IMR-90 (cell line): Measurements from ENCODE around the gene ZNF436. TPM values are rescaled to one million over a fixed set of nuclear protein-coding genes. Genes with fewer than 3 reads are reported as not detected.

Experiments used
- ATAC-seq: fragments of 200-7000 bp; cut with Tn5 transposase; 2 replicates; pipeline ENCODE4 v1.9.1; 2020; ENCODE audit warnings: low read depth, mild to moderate bottlenecking, moderate library complexity
- BruUV-seq: library from RNA; stranded (reverse); fragments of 400-500 nt; replicated peaks from 2 replicates; lab custom pipeline; 2021; lab: Mats Ljungman, UMichigan
- CTCF ChIA-PET: fragments of 300-600 bp; formaldehyde crosslinking; extraction: SDS; loops from one replicate; lab custom pipeline; 2021; ENCODE audit warnings: antibody characterized with exemption; lab: Yijun Ruan, JAX
- POLR2A ChIA-PET: fragments of 300-600 bp; sonication (Branson Sonifier 250); formaldehyde crosslinking; loops from one replicate; lab custom pipeline; 2022; ENCODE audit warnings: antibody characterized with exemption; ENCODE audit not compliant: unreplicated experiment; lab: Charles Lee
- DNase-seq: peaks from one replicate; pipeline ENCODE4 v3.0.0; 2013
- H2AFZ ChIP-seq: replicated peaks from 2 replicates; pipeline ENCODE3; 2013; ENCODE audit warnings: low read length, mild to moderate bottlenecking; ENCODE audit not compliant: poor library complexity
- H2AK5ac ChIP-seq: 2 replicates; pipeline ENCODE4 v1.6.1; 2013; ENCODE audit warnings: low read depth, low read length, inconsistent platforms
- H2AK9ac ChIP-seq: replicated peaks from 2 replicates; pipeline ENCODE3; 2013; ENCODE audit warnings: mild to moderate bottlenecking, low read depth, low read length, moderate library complexity; ENCODE audit not compliant: poor library complexity
- H2BK120ac ChIP-seq: 2 replicates; pipeline ENCODE4 v1.6.1; 2013; ENCODE audit warnings: low read depth, low read length, inconsistent platforms
- H2BK15ac ChIP-seq: 3 replicates; pipeline ENCODE4 v1.6.1; 2013; ENCODE audit warnings: low read depth, low read length, inconsistent platforms
- H2BK20ac ChIP-seq: 2 replicates; pipeline ENCODE4 v1.6.1; 2013; ENCODE audit warnings: low read depth, mild to moderate bottlenecking, inconsistent platforms, low read length, moderate library complexity
- H2BK5ac ChIP-seq: 2 replicates; pipeline ENCODE4 v1.6.1; 2013; ENCODE audit warnings: mild to moderate bottlenecking, low read depth, low read length, inconsistent platforms; ENCODE audit not compliant: poor library complexity, severe bottlenecking
- H3K14ac ChIP-seq: replicated peaks from 2 replicates; pipeline ENCODE4 v1.6.1; 2013; ENCODE audit warnings: low read depth, low read length, inconsistent platforms
- H3K18ac ChIP-seq: 2 replicates; pipeline ENCODE4 v1.6.1; 2013; ENCODE audit warnings: low read depth, low read length, control low read depth
- H3K23ac ChIP-seq: 2 replicates; pipeline ENCODE4 v1.6.1; 2013; ENCODE audit warnings: low read depth, low read length, inconsistent platforms
- H3K27ac ChIP-seq: 2 replicates; pipeline ENCODE4 v1.5.1; 2013; ENCODE audit warnings: mild to moderate bottlenecking, control low read depth, low read length; ENCODE audit not compliant: insufficient read depth
- H3K27me3 ChIP-seq: 2 replicates; pipeline ENCODE4 v1.6.1; 2013; ENCODE audit warnings: low read length; ENCODE audit not compliant: control insufficient read depth, insufficient read depth
- H3K36me3 ChIP-seq: 2 replicates; pipeline ENCODE4 v1.6.1; 2013; ENCODE audit warnings: low read length, mixed read lengths; ENCODE audit not compliant: control insufficient read depth, insufficient read depth
- H3K4ac ChIP-seq: 2 replicates; pipeline ENCODE4 v1.6.1; 2013; ENCODE audit warnings: low read depth, low read length, inconsistent platforms
- H3K4me1 ChIP-seq: 2 replicates; pipeline ENCODE4 v1.6.1; 2013; ENCODE audit warnings: low read length, mixed read lengths; ENCODE audit not compliant: control insufficient read depth, insufficient read depth
- H3K4me2 ChIP-seq: 2 replicates; pipeline ENCODE4 v1.6.1; 2013; ENCODE audit warnings: low read depth, mild to moderate bottlenecking, control low read depth, low read length, moderate library complexity
- H3K4me3 ChIP-seq: 2 replicates; pipeline ENCODE4 v1.5.1; 2013; ENCODE audit warnings: low read depth, mild to moderate bottlenecking, control low read depth, low read length, moderate library complexity; ENCODE audit not compliant: insufficient read depth
- H3K56ac ChIP-seq: 2 replicates; pipeline ENCODE4 v1.6.1; 2013; ENCODE audit warnings: low read length, inconsistent platforms; ENCODE audit not compliant: insufficient read depth; ENCODE audit errors: extremely low read depth
- H3K79me1 ChIP-seq, 2 experiments: 2 replicates each; pipeline ENCODE4 v1.6.1; 2013; ENCODE audit warnings: low read length in 2 of 2, inconsistent platforms in 1 of 2, low read depth in 1 of 2
- H3K9ac ChIP-seq: 2 replicates; pipeline ENCODE4 v1.6.1; 2013; ENCODE audit warnings: low read depth, low read length, control low read depth
- H3K9me1 ChIP-seq: 2 replicates; pipeline ENCODE4 v1.6.1; 2013; ENCODE audit warnings: low read length, inconsistent platforms; ENCODE audit not compliant: insufficient read depth
- H3K9me3 ChIP-seq: 2 replicates; pipeline ENCODE4 v1.6.1; 2013; ENCODE audit warnings: low read length; ENCODE audit not compliant: control insufficient read depth, insufficient read depth
- H4K20me1 ChIP-seq: 2 replicates; pipeline ENCODE4 v1.6.1; 2013; ENCODE audit warnings: low read length, inconsistent platforms; ENCODE audit not compliant: insufficient read depth
- H4K5ac ChIP-seq: 2 replicates; pipeline ENCODE4 v1.6.1; 2013; ENCODE audit warnings: mild to moderate bottlenecking, low read depth, low read length, control low read depth
- H4K8ac ChIP-seq, 2 experiments: 2 replicates each; pipeline ENCODE4 v1.6.1; 2013; ENCODE audit warnings: low read depth in 2 of 2, low read length in 2 of 2, control low read depth in 1 of 2, inconsistent platforms in 1 of 2
- H4K91ac ChIP-seq: 2 replicates; pipeline ENCODE4 v1.6.1; 2013; ENCODE audit warnings: low read depth, low read length, inconsistent platforms; ENCODE audit not compliant: insufficient read depth
- CHD1 ChIP-seq: IDR thresholded peaks from 2 replicates; pipeline ENCODE4 v1.6.1; 2012; ENCODE audit warnings: low read depth, low read length, improper control_type of control experiment
- FOS ChIP-seq: fragments of 150-350 bp; IDR thresholded peaks from 2 replicates; pipeline ENCODE4 v1.6.1; 2016; ENCODE audit warnings: low read depth, low read length
- MAZ ChIP-seq: IDR thresholded peaks from 2 replicates; pipeline ENCODE4 v1.6.1; 2012; ENCODE audit warnings: low read depth, mild to moderate bottlenecking, low read length, improper control_type of control experiment, moderate library complexity, borderline replicate concordance
- MXI1 ChIP-seq: IDR thresholded peaks from 2 replicates; pipeline ENCODE4 v1.6.1; 2012; ENCODE audit warnings: low read depth, mild to moderate bottlenecking, low read length, moderate library complexity, borderline replicate concordance
- NFE2L2 ChIP-seq: fragments of 150-350 bp; IDR thresholded peaks from 2 replicates; pipeline ENCODE4 v1.6.1; 2016; ENCODE audit warnings: low read depth, mild to moderate bottlenecking, low read length
- POLR2A ChIP-seq: IDR thresholded peaks from 2 replicates; pipeline ENCODE4 v1.6.1; 2012; ENCODE audit warnings: mild to moderate bottlenecking, low read depth, low read length
- RAD21 ChIP-seq: IDR thresholded peaks from 2 replicates; pipeline ENCODE4 v1.6.1; 2012; ENCODE audit warnings: low read length, improper control_type of control experiment
- RCOR1 ChIP-seq: IDR thresholded peaks from 2 replicates; pipeline ENCODE4 v1.6.1; 2012; ENCODE audit warnings: mild to moderate bottlenecking, low read length, improper control_type of control experiment; ENCODE audit not compliant: insufficient replicate concordance
- RFX5 ChIP-seq: IDR thresholded peaks from 2 replicates; pipeline ENCODE4 v1.8.0; 2012; ENCODE audit warnings: low read depth, mild to moderate bottlenecking, low read length, moderate library complexity
- SMC3 ChIP-seq: fragments of 150-350 bp; IDR thresholded peaks from 2 replicates; pipeline ENCODE4 v1.6.1; 2016; ENCODE audit warnings: low read depth, mild to moderate bottlenecking, antibody characterized with exemption, low read length, moderate library complexity
- WGBS, 2 experiments: methylation state at CpG; one replicate each; pipeline versions ENCODE4 v1.1.5 to v1.1.7; 2013; ENCODE audit warnings: missing lambda C conversion rate in 2 of 2; ENCODE audit not compliant: insufficient read length in 1 of 2; ENCODE audit errors: extremely low coverage in 2 of 2; 5-methylcytosine and 5-hydroxymethylcytosine counted together
- dilution Hi-C: fragments of 300-500 bp; cut with HindIII; formaldehyde crosslinking; loops from one replicate; pipeline ENCODE4 v1.14.3; 2018; ENCODE audit warnings: low sequenced_read_pairs; ENCODE audit not compliant: unreplicated experiment
- in situ Hi-C: fragments of 300-500 bp; cut with MboI; formaldehyde crosslinking; loops from 3 replicates; pipeline ENCODE4 v1.14.3; 2019; ENCODE audit warnings: low sequenced_read_pairs, inconsistent platforms, mixed read lengths
- intact Hi-C: fragments of 100-400 bp; cut with micrococcal nuclease; formaldehyde crosslinking; loops from 2 replicates; pipeline ENCODE4 v1.10.0; 2022
- polyA plus RNA-seq, 3 experiments: library from polyadenylated mRNA; depleted of rRNA; stranded (reverse); fragments of >200 nt; gene quantifications; 2 replicates each; pipeline ENCODE4 v1.2.3, GENCODE V29; 2012; ENCODE audit warnings: low replicate concordance in 1 of 3
- total RNA-seq: library from RNA; depleted of rRNA; stranded (reverse); fragments of >200 nt; gene quantifications from 2 replicates; pipeline ENCODE4 v1.2.3, GENCODE V29; 2012
- TF ChIP-seq, protein P1 (sequence below): fragments of 150-350 bp; IDR thresholded peaks from 2 replicates; pipeline ENCODE4 v1.6.1; 2017; ENCODE audit warnings: mild to moderate bottlenecking, antibody characterized with exemption, low read length, low read depth

Gene ZNF436
- total and polyA plus RNA-seq, 2 of the 4 experiments (the other 2 are of a cell fraction), result 5.3 to 14.3 TPM

DNA sequence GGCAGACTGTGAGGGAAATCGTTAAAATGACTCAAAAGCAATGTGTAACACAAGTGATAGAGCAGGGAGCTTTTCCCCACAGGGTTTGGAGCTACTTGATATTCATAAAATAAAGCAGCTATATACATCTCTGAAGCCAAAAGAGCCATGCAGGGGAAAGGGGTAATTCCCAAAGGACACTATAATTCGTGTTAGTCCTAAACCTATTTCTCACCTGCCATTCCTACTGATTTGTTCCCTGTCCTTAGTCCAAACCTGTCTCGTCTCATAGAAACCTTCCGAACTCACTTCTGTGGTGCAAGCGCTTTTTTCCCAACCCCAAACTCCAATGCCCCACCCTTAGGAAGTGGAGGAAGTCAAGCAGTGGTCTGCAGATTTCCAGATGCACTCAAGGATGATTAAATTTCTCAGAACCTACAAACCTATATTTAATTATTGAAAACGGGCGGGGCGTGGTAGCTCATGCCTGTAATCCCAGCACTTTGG is 24.6 kb downstream of the ZNF436 start:
- TF ChIP-seq RCOR1, result no peak
- TF ChIP-seq SMC3, result no peak
- TF ChIP-seq RFX5, result no peak
- TF ChIP-seq, protein P1, sequence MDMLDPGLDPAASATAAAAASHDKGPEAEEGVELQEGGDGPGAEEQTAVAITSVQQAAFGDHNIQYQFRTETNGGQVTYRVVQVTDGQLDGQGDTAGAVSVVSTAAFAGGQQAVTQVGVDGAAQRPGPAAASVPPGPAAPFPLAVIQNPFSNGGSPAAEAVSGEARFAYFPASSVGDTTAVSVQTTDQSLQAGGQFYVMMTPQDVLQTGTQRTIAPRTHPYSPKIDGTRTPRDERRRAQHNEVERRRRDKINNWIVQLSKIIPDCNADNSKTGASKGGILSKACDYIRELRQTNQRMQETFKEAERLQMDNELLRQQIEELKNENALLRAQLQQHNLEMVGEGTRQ, result no peak
- TF ChIP-seq MXI1, result no peak
- TF ChIP-seq MAZ, result no peak
- TF ChIP-seq POLR2A, result no peak
- TF ChIP-seq FOS, result no peak
- no peak for TF ChIP-seq CHD1
- TF ChIP-seq RAD21, result no peak
- no peak for TF ChIP-seq NFE2L2
- peak overlapping the region; percentile 89 for H4K5ac ChIP-seq
- H3K18ac ChIP-seq, result peak overlapping the region; percentile 94
- H3K9ac ChIP-seq, result peak overlapping the region; percentile 98
- WGBS, 2 experiments, result 50% methylated on average over 1 of the region's 8 CpGs; no CpG with 5 or more reads in 1 of the 2 experiments
- H3K4me2 ChIP-seq, result peak overlapping the region; percentile 84
- H3K4ac ChIP-seq, result peak overlapping the region; percentile 95
- no peaks in the 10 kb centered on the region for H3K9me3 ChIP-seq
- H3K56ac ChIP-seq, result peak overlapping the region; percentile 97
- H3K27ac ChIP-seq, result peak overlapping the region; percentile 95
- dilution Hi-C loops (no loop called here), in situ Hi-C loops (no loop called here), intact Hi-C loops (loop anchor here (1.0 to 5.0 kb wide), 4 partner anchors 23 to 187 kb away; partner anchors contain the start of genes ASAP3 and E2F2)
- H3K9me1 ChIP-seq, result no peaks in the 10 kb centered on the region
- DNase-seq (no peak), ATAC-seq (no peak)
- H4K8ac ChIP-seq, result peak overlapping the region; percentile 82 to 96
- H3K4me3 ChIP-seq, result peak overlapping the region; percentile 54
- H2BK15ac ChIP-seq, result peak overlapping the region; percentile 45; the same call in 2 of the 3 replicates
- no TSS peak for BruUV-seq
- peak overlapping the region; percentile 93 for H4K91ac ChIP-seq
- peak overlapping the region; percentile 8; the same call in 1 of the 2 replicates for H2BK20ac ChIP-seq
- peak overlapping the region; percentile 82 for H2AK5ac ChIP-seq
- peak overlapping the region; percentile 20 for H2AK9ac ChIP-seq
- H3K79me1 ChIP-seq, result no peaks in the 10 kb centered on the region
- H3K23ac ChIP-seq, result peak overlapping the region; percentile 71
- no peaks in the 10 kb centered on the region for H3K27me3 ChIP-seq
- H2BK120ac ChIP-seq, result peak overlapping the region; percentile 64
- ChIA-PET CTCF (interaction anchor here (0.9 to 1.6 kb wide), 2 partner anchors 9 to 59 kb away, joined by 6 read pairs; no protein-coding TSS in a partner anchor), POLR2A (no interaction called here)
- H3K4me1 ChIP-seq, result peaks cover 2% of the 10 kb centered on the region; the same call in 1 of the 2 replicates
- H2BK5ac ChIP-seq, result peak overlapping the region; percentile 90
- peak overlapping the region; percentile 88 for H2AFZ ChIP-seq
- peak overlapping the region; percentile 81 for H3K14ac ChIP-seq
- H4K20me1 ChIP-seq, result peaks cover 32% of the 10 kb centered on the region
- no peaks in the 10 kb centered on the region for H3K36me3 ChIP-seq
